Gastrocnemius medialis (tissue), 4 donors: ENCODE measurements around the gene ATP2B1.

Experiments used
- CTCF ChIP-seq, 5 experiments: fragments of 450-650 bp in 3 of 5; fragments of 200-600 bp in 2 of 5; sonication (generic) in 2 of 5; IDR thresholded peaks in 4 of 5; conservative IDR thresholded peaks in 1 of 5; 1 replicate in 4 of 5; 2 replicates in 1 of 5; pipeline ENCODE4 v1.5.1; 2016 to 2019; ENCODE audit warnings: antibody characterized with exemption in 5 of 5, mild to moderate bottlenecking in 3 of 5, moderate library complexity in 3 of 5
- POLR2A ChIP-seq, 2 donors: fragments of 450-650 bp; IDR thresholded peaks; one replicate each; pipeline ENCODE4 v1.6.1; 2017; ENCODE audit warnings: antibody characterized with exemption in 2 of 2, mild to moderate bottlenecking in 2 of 2, moderate library complexity in 2 of 2

GRCh38 chr12:89650239-89650638 lies 58.4 kb downstream of the ATP2B1 start:
- no peak for TF ChIP-seq CTCF (IDR thresholded peaks at IDR 0.05 in 4 of 5, conservative IDR thresholded peaks at IDR 0.05 in 1 of 5)
- TF ChIP-seq POLR2A (IDR thresholded peaks at IDR 0.05): no peak
